HepG2 (cell line): ENCODE measurements around the gene PHACTR3.

Source experiments
- ESRRA ChIP-seq: sonication (generic); formaldehyde crosslinking; IDR thresholded peaks from 2 replicates; pipeline ENCODE4 v1.5.1; 2020; ENCODE audit warnings: mild to moderate bottlenecking, low read depth, missing genetic modification reagents
- HDAC6 ChIP-seq: fragments of 200-600 bp; sonication (generic); IDR thresholded peaks from 2 replicates; pipeline ENCODE4 v1.7.0; 2017; ENCODE audit warnings: mild to moderate bottlenecking, antibody characterized with exemption, low read length, low read depth
- SMARCC2 ChIP-seq: fragments of 450-650 bp; IDR thresholded peaks from 2 replicates; pipeline ENCODE4 v1.6.1; 2017; ENCODE audit warnings: antibody characterized with exemption, mild to moderate bottlenecking

- TF ChIP-seq SMARCC2 (no peak), HDAC6 (no peak), ESRRA (CRISPR knock-in tag) (no peak)
Observed at GRCh38 chr20:59861401-59861800, 257.1 kb downstream of the PHACTR3 start.
